Esophagus squamous epithelium (tissue), 5 donors: ENCODE data around the gene RTP5. TPM values are rescaled to one million over a fixed set of nuclear protein-coding genes. Genes with fewer than 3 reads are reported as not detected.

Source experiments
- DNase-seq: peaks from one replicate; lab custom pipeline; 2025; lab: John Stamatoyannopoulos, UW
- H3K27ac ChIP-seq, 4 donors: fragments of 200-600 bp; sonication (generic); one replicate each; pipeline ENCODE4 v1.5.1; 2016 to 2019; ENCODE audit warnings: mild to moderate bottlenecking in 1 of 4
- H3K27me3 ChIP-seq, 4 donors: fragments of 200-600 bp; sonication (generic); 1 replicate in 3 of 4; 2 replicates in 1 of 4; pipeline versions ENCODE4 v1.5.1 to v1.6.0; 2017 to 2021; ENCODE audit warnings: antibody characterized with exemption in 1 of 4
- H3K36me3 ChIP-seq, 3 donors: fragments of 200-600 bp; sonication (generic); one replicate each; pipeline ENCODE4 v1.5.1; 2016 to 2019
- H3K4me1 ChIP-seq, 3 donors: fragments of 200-600 bp; sonication (generic); one replicate each; pipeline ENCODE4 v1.5.1; 2017 to 2019
- H3K4me3 ChIP-seq, 4 donors: fragments of 200-600 bp; sonication (generic); 1 replicate in 3 of 4; 2 replicates in 1 of 4; pipeline ENCODE4 v1.5.1; 2016 to 2019; ENCODE audit warnings: mild to moderate bottlenecking in 2 of 4, moderate library complexity in 1 of 4
- H3K9me3 ChIP-seq, 3 donors: fragments of 200-600 bp; sonication (generic); one replicate each; pipeline ENCODE4 v1.5.1; 2016 to 2019
- POLR2A ChIP-seq, 4 donors: fragments of 450-650 bp; IDR thresholded peaks; one replicate each; pipeline ENCODE4 v1.6.1; 2017; ENCODE audit warnings: antibody characterized with exemption in 4 of 4, mild to moderate bottlenecking in 4 of 4, moderate library complexity in 3 of 4
- WGBS, 2 donors: methylation state at CpG; one replicate each; pipeline ENCODE4 v1.1.5; 2018; 5-methylcytosine and 5-hydroxymethylcytosine counted together
- intact Hi-C: fragments of 100-400 bp; cut with DNase I; formaldehyde crosslinking; loops from one replicate; pipeline ENCODE4 v1.15.0; 2022
- total RNA-seq, 4 donors: library from RNA; depleted of rRNA; stranded (reverse); fragments of >200 nt; gene quantifications; one replicate each; pipeline ENCODE4 v1.1.0, GENCODE V29; 2016
- TF ChIP-seq, protein P1 (sequence below), 6 experiments: fragments of 450-650 bp in 4 of 6; fragments of 200-600 bp in 2 of 6; sonication (generic) in 2 of 6; IDR thresholded peaks; one replicate each; pipeline ENCODE4 v1.5.1; 2016 to 2019; ENCODE audit warnings: antibody characterized with exemption in 6 of 6, mild to moderate bottlenecking in 4 of 6, moderate library complexity in 4 of 6
- donor health status: DM: yes; HTN: yes; CAD: no.

Gene RTP5
- total RNA-seq, 4 donors from 2014 or later = 0.12 to 0.19 TPM; not detected in 2

GRCh38 chr2:241857572-241858121 lies 11.9 kb upstream of the RTP5 start:
- WGBS, 2 donors = 58% methylated on average over 3 of the region's 18 CpGs; no CpG with 5 or more reads in 1 of the 2 donors
- Histone ChIP-seq H3K27ac (no peak overlapping the region), H3K4me3 (peak overlapping the region in 3 of 4 donors; percentile 1 to 52 (median 38)), H3K27me3 (peaks cover 0 to 40% (median 0%) of the 10 kb centered on the region in 4 donors), H3K4me1 (peaks cover 11 to 31% (median 27%) of the 10 kb centered on the region in 3 donors), H3K9me3 (no peaks in the 10 kb centered on the region), H3K36me3 (no peaks in the 10 kb centered on the region)
- DNase-seq = no peak
- no peak for TF ChIP-seq POLR2A (IDR thresholded peaks at IDR 0.05)
- TF ChIP-seq, protein P1, sequence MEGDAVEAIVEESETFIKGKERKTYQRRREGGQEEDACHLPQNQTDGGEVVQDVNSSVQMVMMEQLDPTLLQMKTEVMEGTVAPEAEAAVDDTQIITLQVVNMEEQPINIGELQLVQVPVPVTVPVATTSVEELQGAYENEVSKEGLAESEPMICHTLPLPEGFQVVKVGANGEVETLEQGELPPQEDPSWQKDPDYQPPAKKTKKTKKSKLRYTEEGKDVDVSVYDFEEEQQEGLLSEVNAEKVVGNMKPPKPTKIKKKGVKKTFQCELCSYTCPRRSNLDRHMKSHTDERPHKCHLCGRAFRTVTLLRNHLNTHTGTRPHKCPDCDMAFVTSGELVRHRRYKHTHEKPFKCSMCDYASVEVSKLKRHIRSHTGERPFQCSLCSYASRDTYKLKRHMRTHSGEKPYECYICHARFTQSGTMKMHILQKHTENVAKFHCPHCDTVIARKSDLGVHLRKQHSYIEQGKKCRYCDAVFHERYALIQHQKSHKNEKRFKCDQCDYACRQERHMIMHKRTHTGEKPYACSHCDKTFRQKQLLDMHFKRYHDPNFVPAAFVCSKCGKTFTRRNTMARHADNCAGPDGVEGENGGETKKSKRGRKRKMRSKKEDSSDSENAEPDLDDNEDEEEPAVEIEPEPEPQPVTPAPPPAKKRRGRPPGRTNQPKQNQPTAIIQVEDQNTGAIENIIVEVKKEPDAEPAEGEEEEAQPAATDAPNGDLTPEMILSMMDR (IDR thresholded peaks at IDR 0.05) = no peak
- intact Hi-C loops = no loop called here

DNA sequence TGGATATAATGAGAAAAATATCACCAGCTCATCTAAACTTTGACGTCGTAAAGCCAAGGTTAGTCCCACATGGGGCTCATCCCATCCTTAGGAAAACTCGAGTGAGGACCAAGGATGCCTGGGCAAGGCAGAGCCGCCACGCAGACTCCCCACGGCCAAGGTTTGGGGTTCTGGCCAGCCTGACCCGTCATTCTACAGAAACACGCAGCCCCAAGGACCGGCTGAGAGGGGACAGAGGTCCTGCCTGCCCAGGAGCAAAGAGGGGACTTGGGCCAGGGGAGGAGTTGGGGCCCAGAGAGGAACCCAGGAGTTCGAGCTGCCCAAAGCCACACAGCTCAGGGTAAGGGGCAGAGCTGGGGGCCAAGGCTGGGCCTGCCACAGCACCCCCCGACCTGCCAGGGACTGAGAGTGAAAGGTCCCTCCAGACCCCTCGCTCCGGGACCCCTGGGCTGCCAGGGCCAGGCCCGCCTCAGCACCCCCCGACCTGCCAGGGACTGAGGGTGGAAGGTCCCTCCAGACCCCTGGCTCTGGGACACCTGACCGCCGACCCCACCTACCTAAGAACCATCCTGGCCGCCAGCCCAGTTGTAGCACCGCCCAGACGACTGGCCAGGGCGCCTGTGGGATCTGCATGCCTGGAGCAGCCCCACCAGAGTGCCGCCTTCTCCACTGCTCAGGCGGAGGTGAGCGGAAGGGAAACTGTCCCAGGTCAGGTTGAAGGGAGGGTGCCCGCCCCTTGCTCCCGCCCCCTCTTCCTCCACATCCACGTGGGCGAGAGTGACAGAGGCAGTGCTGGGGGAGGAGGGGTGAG lies 11.1 kb upstream of the RTP5 start, which contains the start of gene PDCD1:
Gene PDCD1 (minus strand): TSS at position 689 of the 811 bp plus-strand sequence. CDS start 56 bp downstream, at position 633.
- H3K4me3 ChIP-seq = peak within 1 kb of the TSS; percentile 1 to 52 (median 30)
- peaks cover 11 to 36% (median 27%) of the 10 kb centered on the region in 3 donors for H3K4me1 ChIP-seq
- H3K36me3 ChIP-seq = no peaks in the 10 kb centered on the region
- intact Hi-C loops = no loop called here
- no peak for DNase-seq
- no peaks in the 10 kb centered on the region for H3K9me3 ChIP-seq
- H3K27ac ChIP-seq = peak within 1 kb of the TSS; percentile 66 to 91 (median 80)
- peaks cover 0 to 47% (median 2%) of the 10 kb centered on the region in 4 donors for H3K27me3 ChIP-seq
- WGBS, 2 donors = 79 to 81% methylated on average over 8 to 10 of the region's 28 CpGs
- TF ChIP-seq POLR2A (IDR thresholded peaks at IDR 0.05) = peak in 1 of 4 donors; percentile 52
- TF ChIP-seq, protein P1 (IDR thresholded peaks at IDR 0.05) = no peak

DNA sequence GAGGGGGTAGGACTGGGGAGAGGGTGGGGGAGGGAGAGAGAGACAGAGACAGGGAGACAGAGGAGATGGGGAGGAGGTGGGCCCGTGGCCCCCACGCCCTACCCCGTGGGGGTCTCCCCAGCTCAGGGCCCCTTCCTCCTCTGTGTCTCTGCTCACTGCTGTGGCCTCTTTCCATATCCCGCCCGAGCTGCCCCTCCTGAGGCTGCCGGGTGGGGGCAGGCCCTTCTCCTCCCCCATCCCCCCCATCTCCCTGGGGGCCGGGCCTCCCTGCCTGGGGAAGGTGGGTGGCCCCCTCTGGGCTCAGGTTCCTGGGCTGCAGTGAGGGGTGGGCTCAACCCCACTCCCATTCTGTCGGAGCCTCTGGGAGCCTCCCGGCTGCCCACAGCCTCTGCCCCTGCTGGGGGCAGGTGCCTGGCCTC lies 10.5 kb upstream of the RTP5 start:
- Histone ChIP-seq H3K4me1 (peaks cover 11 to 41% (median 27%) of the 10 kb centered on the region in 3 donors), H3K9me3 (no peaks in the 10 kb centered on the region)

GRCh38 chr2:241859436-241860183 lies 9.9 kb upstream of the RTP5 start:
- Histone ChIP-seq H3K27ac (peak overlapping the region; percentile 66 to 91 (median 80)), H3K4me3 (peak overlapping the region in 3 of 4 donors; percentile 21 to 52 (median 38)), H3K4me1 (peaks cover 8 to 38% (median 22%) of the 10 kb centered on the region in 3 donors), H3K27me3 (peaks cover 0 to 59% (median 4%) of the 10 kb centered on the region in 4 donors), H3K9me3 (no peaks in the 10 kb centered on the region), H3K36me3 (no peaks in the 10 kb centered on the region)
- no peak for DNase-seq
- intact Hi-C loops = no loop called here
- 20 to 21% methylated on average over 20 to 24 of the region's 30 CpGs for WGBS, 2 donors
- TF ChIP-seq, protein P1 (IDR thresholded peaks at IDR 0.05) = peak in 2 of 6 experiments; percentile 7 to 9
- no peak for TF ChIP-seq POLR2A (IDR thresholded peaks at IDR 0.05)

More for the DNA sequence above, 10.5 kb upstream of the RTP5 start:
- 7 to 17% methylated on average over 6 of the region's 9 CpGs for WGBS, 2 donors
- no peak for DNase-seq
- TF ChIP-seq, protein P1 (IDR thresholded peaks at IDR 0.05) = no peak
- no peak for TF ChIP-seq POLR2A (IDR thresholded peaks at IDR 0.05)
- Histone ChIP-seq H3K27me3 (peaks cover 0 to 53% (median 4%) of the 10 kb centered on the region in 4 donors), H3K27ac (peak overlapping the region; percentile 66 to 91 (median 80)), H3K4me3 (peak overlapping the region in 3 of 4 donors; percentile 21 to 52 (median 38)), H3K36me3 (no peaks in the 10 kb centered on the region)
- intact Hi-C loops = no loop called here
